GM10266 (cell line): Measurements from ENCODE around the gene MSRB1.
"Not testable (repeated sequence)": the region's sequence is repeated elsewhere in the genome, so short reads cannot be mapped to it uniquely, and the experiment has no call there.

Experiments
- DNase-seq: peaks from one replicate; pipeline ENCODE4 v3.0.0; 2012; ENCODE audit errors: extremely low spot score
- TF ChIP-seq, protein P1 (sequence below): IDR thresholded peaks from 2 replicates; pipeline ENCODE4 v1.5.1; 2012; ENCODE audit warnings: mild to moderate bottlenecking, low read depth; ENCODE audit not compliant: control insufficient read depth, insufficient read depth; ENCODE audit errors: missing control alignments

MSRB1 gene

GRCh38 chr16:1961651-1962067 lies 18.7 kb upstream of the MSRB1 start:
- TF ChIP-seq, protein P1, sequence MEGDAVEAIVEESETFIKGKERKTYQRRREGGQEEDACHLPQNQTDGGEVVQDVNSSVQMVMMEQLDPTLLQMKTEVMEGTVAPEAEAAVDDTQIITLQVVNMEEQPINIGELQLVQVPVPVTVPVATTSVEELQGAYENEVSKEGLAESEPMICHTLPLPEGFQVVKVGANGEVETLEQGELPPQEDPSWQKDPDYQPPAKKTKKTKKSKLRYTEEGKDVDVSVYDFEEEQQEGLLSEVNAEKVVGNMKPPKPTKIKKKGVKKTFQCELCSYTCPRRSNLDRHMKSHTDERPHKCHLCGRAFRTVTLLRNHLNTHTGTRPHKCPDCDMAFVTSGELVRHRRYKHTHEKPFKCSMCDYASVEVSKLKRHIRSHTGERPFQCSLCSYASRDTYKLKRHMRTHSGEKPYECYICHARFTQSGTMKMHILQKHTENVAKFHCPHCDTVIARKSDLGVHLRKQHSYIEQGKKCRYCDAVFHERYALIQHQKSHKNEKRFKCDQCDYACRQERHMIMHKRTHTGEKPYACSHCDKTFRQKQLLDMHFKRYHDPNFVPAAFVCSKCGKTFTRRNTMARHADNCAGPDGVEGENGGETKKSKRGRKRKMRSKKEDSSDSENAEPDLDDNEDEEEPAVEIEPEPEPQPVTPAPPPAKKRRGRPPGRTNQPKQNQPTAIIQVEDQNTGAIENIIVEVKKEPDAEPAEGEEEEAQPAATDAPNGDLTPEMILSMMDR, result no peak
- no peak for DNase-seq

DNA sequence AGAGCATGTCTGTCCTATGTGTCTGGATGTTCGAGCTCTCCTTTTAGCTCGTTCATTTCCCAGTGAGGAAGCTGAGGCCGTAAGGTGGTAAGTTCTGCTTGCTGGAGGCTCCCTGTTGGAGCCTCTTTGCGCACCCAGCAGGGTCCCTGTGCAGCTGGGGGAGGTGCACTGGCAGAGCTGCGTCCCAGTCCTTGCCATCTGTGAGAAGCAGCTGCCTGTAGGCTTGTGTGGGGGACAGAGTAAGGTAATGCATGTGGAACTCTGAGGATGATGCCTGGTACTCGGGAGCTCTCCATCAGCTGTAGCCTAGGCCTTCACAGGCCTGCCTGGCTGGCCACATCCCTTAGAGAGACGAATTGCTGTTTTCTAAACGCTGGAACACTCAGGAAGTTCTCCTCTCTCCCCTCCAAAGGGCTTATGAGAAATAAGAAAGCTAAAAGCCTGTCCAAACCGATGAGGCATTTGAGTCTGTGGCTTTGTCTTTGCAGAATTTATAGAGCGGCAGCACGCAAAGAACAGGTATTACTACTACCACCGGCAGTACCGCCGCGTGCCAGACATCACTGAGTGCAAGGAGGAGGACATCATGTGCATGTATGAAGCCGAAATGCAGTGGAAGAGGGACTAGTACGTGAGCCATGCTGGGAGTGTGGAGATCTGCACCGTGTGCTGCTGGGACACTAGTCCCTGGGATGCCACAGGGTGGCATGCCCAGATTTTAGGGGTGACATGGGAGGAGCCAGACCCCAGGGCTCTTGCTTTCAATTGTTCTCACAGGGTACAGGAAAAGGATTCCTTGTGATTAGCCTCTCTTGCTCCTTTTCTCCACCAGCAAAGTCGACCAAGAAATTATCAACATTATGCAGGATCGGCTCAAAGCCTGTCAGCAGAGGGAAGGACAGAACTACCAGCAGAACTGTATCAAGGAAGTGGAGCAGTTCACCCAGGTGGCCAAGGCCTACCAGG lies 17.9 kb upstream of the MSRB1 start:
- TF ChIP-seq, protein P1, result no peak
- no peak for DNase-seq

DNA sequence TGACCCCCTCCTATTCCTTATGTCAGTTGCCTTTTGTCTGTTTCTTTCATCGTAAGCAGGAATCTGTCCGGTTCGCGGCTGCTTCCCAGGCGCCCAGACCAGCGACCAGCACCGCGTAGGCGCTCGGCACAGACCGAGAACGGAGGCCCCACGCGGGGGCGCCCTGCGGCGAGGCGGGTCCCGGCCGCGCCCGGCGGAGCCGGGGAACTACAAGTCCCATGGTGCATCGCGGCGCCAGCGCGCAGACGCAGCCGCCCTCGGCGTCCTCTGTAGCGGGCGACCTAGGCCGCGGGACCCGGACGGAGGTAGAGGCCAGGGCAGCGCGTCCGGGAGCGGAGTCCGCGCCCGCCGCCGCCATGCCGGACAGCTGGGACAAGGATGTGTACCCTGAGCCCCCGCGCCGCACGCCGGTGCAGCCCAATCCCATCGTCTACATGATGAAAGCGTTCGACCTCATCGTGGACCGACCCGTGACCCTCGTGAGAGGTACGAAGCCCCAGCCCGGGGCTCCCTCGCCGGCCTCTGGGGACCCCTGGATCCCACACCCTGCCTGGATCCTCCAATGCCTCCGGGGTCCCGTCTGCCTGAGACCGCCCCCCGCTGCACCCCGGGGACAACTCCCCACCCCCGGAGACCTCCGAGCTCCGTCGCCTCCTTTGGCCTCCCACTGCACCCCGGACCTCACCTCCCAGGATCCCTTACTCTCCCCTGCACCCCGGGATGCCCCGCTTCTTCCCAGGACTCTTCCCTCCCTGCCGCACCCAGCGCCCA lies 16.5 kb upstream of the MSRB1 start, which contains the start of gene NDUFB10:
Gene NDUFB10, plus strand, starts transcription at position 270 of the 771 bp plus-strand sequence. Its CDS starts 87 bp downstream, at position 357.
- TF ChIP-seq, protein P1, result peak; percentile 86
- peak; percentile 96 for DNase-seq

- DNase-seq, result no peak
- TF ChIP-seq, protein P1, result no peak
These were observed 15.8 kb upstream of the MSRB1 start for GRCh38 chr16:1958715-1959268.

GRCh38 chr16:1958143-1958491 lies 15.1 kb upstream of the MSRB1 start:
- DNase-seq, result not testable (repeated sequence)

DNA sequence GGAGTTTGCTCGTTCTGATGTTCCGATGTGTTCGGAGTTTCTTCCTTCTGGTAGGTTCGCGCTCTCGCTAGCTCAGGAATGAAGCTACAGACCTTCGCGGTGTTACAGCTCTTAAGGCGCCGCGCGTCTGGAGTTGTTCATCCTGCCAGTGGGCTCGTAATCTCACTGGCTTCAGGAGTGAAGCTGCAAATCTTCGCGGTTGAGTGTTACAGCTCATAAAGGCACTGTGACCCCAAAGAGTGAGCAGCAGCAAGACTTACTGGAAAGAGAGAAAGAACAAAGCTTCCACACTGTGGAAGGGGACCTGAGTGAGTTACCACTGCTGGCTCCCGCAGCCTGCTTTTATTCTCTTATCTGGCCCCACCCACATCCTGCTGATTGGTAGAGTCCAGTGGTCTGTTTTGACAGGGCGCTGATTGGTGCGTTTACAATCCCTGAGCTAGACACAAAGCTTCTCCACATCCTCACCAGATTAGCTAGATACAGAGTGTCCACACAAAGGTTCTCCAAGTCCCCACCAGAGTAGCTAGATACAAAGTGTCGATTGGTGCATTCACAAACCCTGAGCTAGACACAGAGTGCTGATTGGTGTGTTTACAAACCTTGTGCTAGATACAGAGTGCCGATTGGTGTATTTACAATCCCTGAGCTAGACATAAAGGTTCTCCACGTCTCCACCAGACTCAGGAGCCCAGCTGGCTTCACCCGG lies 14.6 kb upstream of the MSRB1 start:
- DNase-seq, result not testable (repeated sequence)

- TF ChIP-seq, protein P1, result no peak
- DNase-seq, result no peak
These were observed 10.7 kb upstream of the MSRB1 start for GRCh38 chr16:1953734-1954133.

DNA sequence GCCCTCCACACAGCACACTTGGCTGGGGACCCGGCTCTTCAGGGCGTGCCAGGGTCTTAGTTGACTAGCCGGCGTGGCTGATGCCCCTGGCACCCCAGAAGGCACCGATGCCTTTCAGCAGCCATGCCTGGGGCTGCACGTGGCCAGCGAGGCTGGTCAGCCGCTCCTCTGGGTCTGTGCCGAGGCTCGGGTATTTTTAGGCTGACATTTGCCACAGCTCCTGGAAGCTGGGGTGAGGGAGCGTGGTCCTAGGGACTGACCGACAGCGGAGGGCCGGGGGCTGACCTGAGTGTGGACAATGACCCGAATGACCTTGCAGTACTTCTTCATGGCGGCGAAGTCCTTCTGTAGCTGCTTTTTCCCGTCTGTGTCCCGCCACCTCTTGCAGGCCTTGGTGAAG lies 7.6 kb upstream of the MSRB1 start:
- TF ChIP-seq, protein P1, result no peak
- DNase-seq, result no peak
